GM23338 (cell line): ENCODE data around the gene ASCL2.

Source experiments
- EZH2 ChIP-seq: fragments of 200-600 bp; sonication (generic); IDR thresholded peaks from one replicate; pipeline ENCODE4 v1.8.0; 2017; ENCODE audit warnings: antibody characterized with exemption, mild to moderate bottlenecking, low read depth; ENCODE audit not compliant: unreplicated experiment
- REST ChIP-seq: IDR thresholded peaks from one replicate; pipeline ENCODE4 v1.6.1; 2018; ENCODE audit warnings: antibody characterized with exemption; ENCODE audit not compliant: unreplicated experiment
- TF ChIP-seq, protein P1 (sequence below), 2 experiments: fragments of 200-600 bp in 1 of 2; sonication (generic) in 1 of 2; conservative IDR thresholded peaks; 2 replicates each; pipeline versions ENCODE4 v1.5.1 to v1.6.1; 2016 to 2017; ENCODE audit warnings: antibody characterized with exemption in 2 of 2, low read depth in 2 of 2, mild to moderate bottlenecking in 2 of 2, moderate library complexity in 1 of 2
- TF ChIP-seq, protein P2 (sequence below): IDR thresholded peaks from 2 replicates; pipeline ENCODE4 v1.6.1; 2016; ENCODE audit warnings: antibody characterized with exemption

DNA sequence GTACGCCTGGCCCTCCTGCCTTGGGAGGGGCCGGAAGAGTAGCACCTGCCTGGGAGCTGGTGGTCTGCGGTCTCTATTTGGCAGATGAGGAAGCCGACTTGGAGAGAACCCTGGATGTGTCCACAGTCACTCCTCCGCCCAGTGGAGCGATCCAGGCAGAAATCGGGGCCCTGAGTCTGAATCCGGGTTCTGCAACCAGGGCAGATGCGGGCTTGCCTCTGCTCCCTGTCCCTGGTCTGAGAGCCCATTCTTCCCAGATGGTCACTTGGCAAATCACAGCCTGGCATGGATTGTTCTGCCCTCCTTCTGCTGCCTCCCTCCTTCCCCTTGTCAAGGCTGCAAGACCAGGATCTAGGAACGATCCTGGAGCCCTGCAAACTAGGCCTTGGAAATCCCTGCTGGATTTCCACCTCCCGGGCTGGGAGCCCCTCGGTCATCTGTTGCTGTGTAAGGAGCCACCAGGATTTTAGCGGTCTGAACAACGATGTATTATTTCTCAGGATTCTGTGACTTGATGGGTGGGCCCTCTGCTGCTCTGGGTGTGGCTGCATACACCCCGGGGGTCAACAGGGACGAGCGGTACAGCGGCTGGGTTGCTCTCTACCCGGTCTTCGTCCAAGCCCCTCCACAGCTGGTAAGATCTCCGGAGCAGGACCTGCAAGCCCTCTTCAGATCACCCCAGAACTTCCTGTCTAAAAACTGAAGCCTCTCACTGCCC lies 2.0 kb upstream of the ASCL2 start:
- TF ChIP-seq, protein P1, sequence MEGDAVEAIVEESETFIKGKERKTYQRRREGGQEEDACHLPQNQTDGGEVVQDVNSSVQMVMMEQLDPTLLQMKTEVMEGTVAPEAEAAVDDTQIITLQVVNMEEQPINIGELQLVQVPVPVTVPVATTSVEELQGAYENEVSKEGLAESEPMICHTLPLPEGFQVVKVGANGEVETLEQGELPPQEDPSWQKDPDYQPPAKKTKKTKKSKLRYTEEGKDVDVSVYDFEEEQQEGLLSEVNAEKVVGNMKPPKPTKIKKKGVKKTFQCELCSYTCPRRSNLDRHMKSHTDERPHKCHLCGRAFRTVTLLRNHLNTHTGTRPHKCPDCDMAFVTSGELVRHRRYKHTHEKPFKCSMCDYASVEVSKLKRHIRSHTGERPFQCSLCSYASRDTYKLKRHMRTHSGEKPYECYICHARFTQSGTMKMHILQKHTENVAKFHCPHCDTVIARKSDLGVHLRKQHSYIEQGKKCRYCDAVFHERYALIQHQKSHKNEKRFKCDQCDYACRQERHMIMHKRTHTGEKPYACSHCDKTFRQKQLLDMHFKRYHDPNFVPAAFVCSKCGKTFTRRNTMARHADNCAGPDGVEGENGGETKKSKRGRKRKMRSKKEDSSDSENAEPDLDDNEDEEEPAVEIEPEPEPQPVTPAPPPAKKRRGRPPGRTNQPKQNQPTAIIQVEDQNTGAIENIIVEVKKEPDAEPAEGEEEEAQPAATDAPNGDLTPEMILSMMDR (conservative IDR thresholded peaks at IDR 0.05; ENCODE audit: low read depth in 2 of 2), result no peak
- TF ChIP-seq REST (no peak), EZH2 (no peak)
- TF ChIP-seq, protein P2, sequence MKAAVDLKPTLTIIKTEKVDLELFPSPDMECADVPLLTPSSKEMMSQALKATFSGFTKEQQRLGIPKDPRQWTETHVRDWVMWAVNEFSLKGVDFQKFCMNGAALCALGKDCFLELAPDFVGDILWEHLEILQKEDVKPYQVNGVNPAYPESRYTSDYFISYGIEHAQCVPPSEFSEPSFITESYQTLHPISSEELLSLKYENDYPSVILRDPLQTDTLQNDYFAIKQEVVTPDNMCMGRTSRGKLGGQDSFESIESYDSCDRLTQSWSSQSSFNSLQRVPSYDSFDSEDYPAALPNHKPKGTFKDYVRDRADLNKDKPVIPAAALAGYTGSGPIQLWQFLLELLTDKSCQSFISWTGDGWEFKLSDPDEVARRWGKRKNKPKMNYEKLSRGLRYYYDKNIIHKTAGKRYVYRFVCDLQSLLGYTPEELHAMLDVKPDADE, result no peak
